Gastroesophageal sphincter (tissue), 4 donors: ENCODE results near the gene NHEJ1. TPM values are rescaled to one million over a fixed set of nuclear protein-coding genes. Genes with fewer than 3 reads are reported as not detected.

ENCODE experiments used
- ATAC-seq: fragments of 150-250 bp; one replicate; pipeline ENCODE4 v1.9.1; 2016; ENCODE audit warnings: mild to moderate bottlenecking, moderate library complexity
- H3K27ac ChIP-seq, 4 donors: fragments of 200-600 bp; sonication (generic) in 3 of 4; 1 replicate in 3 of 4; 2 replicates in 1 of 4; pipeline ENCODE4 v1.5.1; 2016 to 2019
- H3K27me3 ChIP-seq: fragments of 200-600 bp; sonication (generic); one replicate; pipeline ENCODE4 v1.5.1; 2019
- H3K36me3 ChIP-seq, 2 donors: fragments of 200-600 bp; sonication (generic); one replicate each; pipeline ENCODE4 v1.5.1; 2019; ENCODE audit warnings: control low read depth in 1 of 2
- H3K4me1 ChIP-seq, 3 donors: fragments of 200-600 bp; sonication (generic); 1 replicate in 2 of 3; 2 replicates in 1 of 3; pipeline ENCODE4 v1.5.1; 2016 to 2019; ENCODE audit warnings: control low read depth in 2 of 3
- H3K4me3 ChIP-seq, 2 donors: fragments of 200-600 bp; sonication (generic); one replicate each; pipeline ENCODE4 v1.5.1; 2019; ENCODE audit warnings: mild to moderate bottlenecking in 1 of 2, moderate library complexity in 1 of 2
- H3K9me3 ChIP-seq, 3 donors: fragments of 200-600 bp; sonication (generic); one replicate each; pipeline ENCODE4 v1.5.1; 2017 to 2019; ENCODE audit warnings: control low read depth in 2 of 3
- CTCF ChIP-seq, 4 experiments: fragments of 200-600 bp in 2 of 4; fragments of 450-650 bp in 2 of 4; sonication (generic) in 1 of 4; IDR thresholded peaks; one replicate each; pipeline ENCODE4 v1.5.1; 2017 to 2019; ENCODE audit warnings: antibody characterized with exemption in 4 of 4, mild to moderate bottlenecking in 2 of 4, moderate library complexity in 2 of 4
- EP300 ChIP-seq: sonication (generic); formaldehyde crosslinking; IDR thresholded peaks from one replicate; pipeline ENCODE4 v1.6.1; 2017; ENCODE audit warnings: antibody characterized with exemption, mild to moderate bottlenecking
- POLR2A ChIP-seq, 2 donors: fragments of 450-650 bp; IDR thresholded peaks; one replicate each; pipeline ENCODE4 v1.6.1; 2017; ENCODE audit warnings: antibody characterized with exemption in 2 of 2, mild to moderate bottlenecking in 2 of 2, moderate library complexity in 1 of 2
- POLR2AphosphoS5 ChIP-seq: sonication (generic); formaldehyde crosslinking; IDR thresholded peaks from one replicate; pipeline ENCODE4 v1.6.1; 2017; ENCODE audit warnings: antibody characterized with exemption
- WGBS, 2 donors: methylation state at CpG; one replicate each; pipeline ENCODE4 v1.1.5; 2018; ENCODE audit warnings: low coverage in 1 of 2; 5-methylcytosine and 5-hydroxymethylcytosine counted together
- total RNA-seq, 4 donors: library from RNA; depleted of rRNA; stranded (reverse); fragments of >200 nt; gene quantifications; one replicate each; pipeline ENCODE4 v1.1.0, GENCODE V29; 2016

The NHEJ1 gene
- total RNA-seq, 4 donors from 2014 or later: 12.8 to 25.5 (median 17.4) TPM

- no peaks in the 10 kb centered on the region for H3K36me3 ChIP-seq
- no peak for TF ChIP-seq EP300
- TF ChIP-seq POLR2AphosphoS5: no peak
- TF ChIP-seq CTCF (IDR thresholded peaks at IDR 0.05): no peak
- no peak for TF ChIP-seq POLR2A (IDR thresholded peaks at IDR 0.05)
- no peak overlapping the region for H3K4me3 ChIP-seq
- ATAC-seq: no peak
- H3K4me1 ChIP-seq: peaks cover 0 to 34% (median 0%) of the 10 kb centered on the region in 3 donors
- H3K27me3 ChIP-seq: no peaks in the 10 kb centered on the region
- 83 to 94% methylated on average over 7 of the region's 10 CpGs for WGBS, 2 donors
- no peak overlapping the region for H3K27ac ChIP-seq
- H3K9me3 ChIP-seq: no peaks in the 10 kb centered on the region
These were observed 35.3 kb downstream of the NHEJ1 start for GRCh38 chr2:219125225-219125885.

GRCh38 chr2:219124381-219125110 lies 36.1 kb downstream of the NHEJ1 start:
- no peak for ATAC-seq

GRCh38 chr2:219123356-219124135 lies 37.1 kb downstream of the NHEJ1 start:
- no peak overlapping the region for H3K4me3 ChIP-seq
- TF ChIP-seq POLR2AphosphoS5 (no peak), CTCF (IDR thresholded peaks at IDR 0.05) (no peak), POLR2A (IDR thresholded peaks at IDR 0.05) (no peak), EP300 (no peak)
- no peaks in the 10 kb centered on the region for H3K9me3 ChIP-seq
- WGBS, 2 donors: 91 to 97% methylated on average over 5 to 8 of the region's 8 CpGs
- no peaks in the 10 kb centered on the region for H3K36me3 ChIP-seq
- H3K4me1 ChIP-seq: peaks cover 0 to 20% (median 0%) of the 10 kb centered on the region in 3 donors
- no peak for ATAC-seq
- no peak overlapping the region for H3K27ac ChIP-seq
- no peaks in the 10 kb centered on the region for H3K27me3 ChIP-seq

More at GRCh38 chr2:219124381-219125110, 36.1 kb downstream of the NHEJ1 start:
- Histone ChIP-seq H3K36me3 (no peaks in the 10 kb centered on the region), H3K9me3 (no peaks in the 10 kb centered on the region), H3K4me1 (peaks cover 0 to 26% (median 0%) of the 10 kb centered on the region in 3 donors), H3K27ac (no peak overlapping the region), H3K27me3 (no peaks in the 10 kb centered on the region), H3K4me3 (no peak overlapping the region)
- TF ChIP-seq CTCF (IDR thresholded peaks at IDR 0.05): no peak
- TF ChIP-seq EP300: no peak
- no peak for TF ChIP-seq POLR2A (IDR thresholded peaks at IDR 0.05)
- no peak for TF ChIP-seq POLR2AphosphoS5
- WGBS, 2 donors: 60 to 68% methylated on average over 4 of the region's 4 CpGs

- ATAC-seq: no peak
- H3K27me3 ChIP-seq: no peaks in the 10 kb centered on the region
- no peak overlapping the region for H3K4me3 ChIP-seq
- H3K36me3 ChIP-seq: no peaks in the 10 kb centered on the region
- whole genome bisulfite sequencing, 2 donors: 82 to 87% methylated on average over 3 to 5 of the region's 5 CpGs
- no peak overlapping the region for H3K27ac ChIP-seq
- no peaks in the 10 kb centered on the region for H3K9me3 ChIP-seq
- TF ChIP-seq EP300 (no peak), CTCF (IDR thresholded peaks at IDR 0.05) (no peak), POLR2AphosphoS5 (no peak), POLR2A (IDR thresholded peaks at IDR 0.05) (no peak)
- peaks cover 0 to 20% (median 0%) of the 10 kb centered on the region in 3 donors for H3K4me1 ChIP-seq
These were observed 38.2 kb downstream of the NHEJ1 start for GRCh38 chr2:219122202-219122980.
